Upper lobe of left lung (tissue), 4 donors: ENCODE data around the gene KYAT1.
"Not testable (repeated sequence)": the region's sequence is repeated elsewhere in the genome, so short reads cannot be mapped to it uniquely, and the experiment has no call there.

ENCODE experiments used
- EP300 ChIP-seq, 4 donors: sonication (generic); formaldehyde crosslinking; IDR thresholded peaks; one replicate each; pipeline ENCODE4 v1.5.1; 2017; ENCODE audit warnings: antibody characterized with exemption in 4 of 4, control low read depth in 2 of 4
- POLR2A ChIP-seq, 4 donors: fragments of 450-650 bp; IDR thresholded peaks; one replicate each; pipeline ENCODE4 v1.5.1; 2016 to 2017; ENCODE audit warnings: antibody characterized with exemption in 4 of 4, mild to moderate bottlenecking in 2 of 4
- POLR2AphosphoS5 ChIP-seq, 2 donors: sonication (generic); formaldehyde crosslinking; IDR thresholded peaks; one replicate each; pipeline ENCODE4 v1.5.1; 2017; ENCODE audit warnings: antibody characterized with exemption in 2 of 2
- TF ChIP-seq, protein P1 (sequence below), 6 experiments: fragments of 450-650 bp in 4 of 6; fragments of 200-600 bp in 2 of 6; sonication (generic) in 2 of 6; IDR thresholded peaks; one replicate each; pipeline ENCODE4 v1.5.1; 2016 to 2019; ENCODE audit warnings: antibody characterized with exemption in 6 of 6

DNA sequence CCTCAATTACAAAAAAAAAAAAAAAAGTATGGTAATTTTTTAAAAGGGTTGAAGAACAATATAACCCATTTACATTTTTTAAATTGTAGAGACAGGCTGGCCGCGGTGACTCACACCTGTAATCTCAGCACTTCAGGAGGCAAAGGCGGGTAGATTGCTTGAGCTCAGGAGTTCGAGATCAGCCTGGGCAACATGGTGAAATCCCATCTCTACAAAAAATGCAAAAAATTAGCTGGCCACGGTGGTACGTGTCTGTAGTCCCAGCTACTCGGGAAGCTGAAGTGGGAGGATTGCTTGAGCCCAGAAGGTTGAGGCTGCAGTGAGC, 10.8 kb downstream of the KYAT1 start:
- not testable (repeated sequence) for TF ChIP-seq POLR2A, POLR2AphosphoS5, EP300 (IDR thresholded peaks at IDR 0.05)
- TF ChIP-seq, protein P1, sequence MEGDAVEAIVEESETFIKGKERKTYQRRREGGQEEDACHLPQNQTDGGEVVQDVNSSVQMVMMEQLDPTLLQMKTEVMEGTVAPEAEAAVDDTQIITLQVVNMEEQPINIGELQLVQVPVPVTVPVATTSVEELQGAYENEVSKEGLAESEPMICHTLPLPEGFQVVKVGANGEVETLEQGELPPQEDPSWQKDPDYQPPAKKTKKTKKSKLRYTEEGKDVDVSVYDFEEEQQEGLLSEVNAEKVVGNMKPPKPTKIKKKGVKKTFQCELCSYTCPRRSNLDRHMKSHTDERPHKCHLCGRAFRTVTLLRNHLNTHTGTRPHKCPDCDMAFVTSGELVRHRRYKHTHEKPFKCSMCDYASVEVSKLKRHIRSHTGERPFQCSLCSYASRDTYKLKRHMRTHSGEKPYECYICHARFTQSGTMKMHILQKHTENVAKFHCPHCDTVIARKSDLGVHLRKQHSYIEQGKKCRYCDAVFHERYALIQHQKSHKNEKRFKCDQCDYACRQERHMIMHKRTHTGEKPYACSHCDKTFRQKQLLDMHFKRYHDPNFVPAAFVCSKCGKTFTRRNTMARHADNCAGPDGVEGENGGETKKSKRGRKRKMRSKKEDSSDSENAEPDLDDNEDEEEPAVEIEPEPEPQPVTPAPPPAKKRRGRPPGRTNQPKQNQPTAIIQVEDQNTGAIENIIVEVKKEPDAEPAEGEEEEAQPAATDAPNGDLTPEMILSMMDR (IDR thresholded peaks at IDR 0.05) = not testable (repeated sequence)
